HG03565 (cell line): ENCODE measurements around the gene PLIN1.

Source experiments
- ATAC-seq: cut with Tn5 transposase; IDR thresholded peaks from one replicate; pipeline ENCODE4 v1.9.1; 2021; ENCODE audit warnings: mild to moderate bottlenecking, moderate library complexity; ENCODE audit not compliant: unreplicated experiment

Gene PLIN1

DNA sequence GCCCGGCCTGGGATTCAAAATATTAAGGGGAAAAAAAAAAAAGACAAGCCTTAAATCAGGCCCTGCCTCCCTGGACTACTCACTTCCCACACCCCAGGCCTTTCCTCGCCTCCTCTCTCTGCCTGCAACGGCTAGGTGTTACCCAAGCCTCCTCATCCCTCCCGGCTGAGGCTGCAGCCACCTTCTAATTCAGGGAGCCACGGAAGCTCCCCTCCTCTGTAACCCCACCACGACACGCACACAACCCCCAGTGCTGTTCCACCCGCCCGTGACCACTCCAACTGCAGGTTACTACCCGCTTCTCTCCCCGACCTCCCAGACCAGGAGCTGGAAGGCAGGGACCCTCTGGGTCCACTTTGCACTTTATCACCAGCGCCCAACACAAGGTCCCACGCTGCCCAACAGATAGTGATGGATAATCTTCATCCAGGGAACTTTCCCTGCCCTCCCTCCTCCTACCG, 24.8 kb downstream of the PLIN1 start:
- ATAC-seq: no peak

- ATAC-seq: no peak
Measured at GRCh38 chr15:89653578-89653977, 25.6 kb downstream of the PLIN1 start.

GRCh38 chr15:89652666-89653065, 26.5 kb downstream of the PLIN1 start:
- ATAC-seq: no peak

- ATAC-seq: no peak
Measured at GRCh38 chr15:89652131-89652530, 27.0 kb downstream of the PLIN1 start.

DNA sequence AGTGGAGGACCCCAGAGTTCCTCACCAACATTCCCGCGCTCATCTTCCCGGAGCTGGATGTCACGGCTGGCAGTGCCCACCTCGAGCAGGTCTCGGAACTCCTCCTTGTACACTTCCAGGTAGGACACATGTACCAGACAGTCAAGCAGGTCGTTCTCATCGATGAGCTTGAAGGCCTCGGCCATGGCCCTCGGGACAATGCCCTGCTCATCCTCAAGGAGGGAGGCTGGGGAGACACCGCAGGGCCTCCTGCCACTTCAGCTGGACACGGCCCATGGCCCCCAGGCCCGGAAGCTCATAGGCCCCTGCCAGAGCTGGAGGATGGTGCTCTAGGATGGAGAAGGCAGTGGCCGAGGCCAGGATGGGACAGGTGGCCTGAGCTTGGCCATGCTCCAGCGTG, 29.5 kb downstream of the PLIN1 start:
- ATAC-seq: no peak

GRCh38 chr15:89649013-89649625, 30.0 kb downstream of the PLIN1 start:
- no peak for ATAC-seq

GRCh38 chr15:89648106-89649012, 30.8 kb downstream of the PLIN1 start:
- no peak for ATAC-seq

DNA sequence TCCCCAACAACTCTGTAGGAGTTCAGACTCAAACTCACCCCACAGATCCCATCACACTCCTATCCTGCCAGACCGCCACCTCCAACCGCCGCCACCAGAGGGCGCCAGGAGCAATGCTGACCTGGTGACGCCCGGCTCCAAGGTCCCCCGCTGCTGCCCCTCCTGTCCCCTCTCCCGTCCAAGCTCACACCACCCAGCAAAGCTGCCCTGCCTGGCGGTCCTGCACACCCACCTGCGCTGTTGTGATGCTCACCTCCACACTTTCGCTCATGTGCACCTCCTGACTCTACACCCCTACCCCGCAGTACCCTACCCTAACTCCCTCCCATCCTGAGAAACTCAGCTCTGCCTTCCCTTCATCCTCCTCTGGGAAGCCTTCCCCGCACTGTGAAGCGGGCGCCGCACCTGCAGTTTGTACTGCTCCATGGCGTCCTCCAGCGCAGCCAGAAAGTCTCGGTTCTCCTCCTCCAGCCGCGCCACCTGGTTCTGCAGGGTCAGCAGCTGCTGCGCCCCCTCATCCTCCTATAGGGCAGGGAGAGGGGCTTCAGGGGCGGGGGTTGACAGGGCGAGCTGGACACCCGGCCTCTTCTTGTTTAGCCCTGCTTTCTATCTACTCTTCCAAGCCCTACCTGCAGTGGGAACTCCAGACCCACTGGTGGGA, 31.8 kb downstream of the PLIN1 start:
- no peak for ATAC-seq

- no peak for ATAC-seq
Measured at GRCh38 chr15:89646416-89647141, 32.6 kb downstream of the PLIN1 start.

- ATAC-seq: no peak
Measured at GRCh38 chr15:89645680-89646079, 33.5 kb downstream of the PLIN1 start.

- ATAC-seq: no peak
Measured at GRCh38 chr15:89642106-89642505, 37.1 kb downstream of the PLIN1 start.

- ATAC-seq: no peak
Measured at GRCh38 chr15:89641053-89641452, 38.1 kb downstream of the PLIN1 start.

DNA sequence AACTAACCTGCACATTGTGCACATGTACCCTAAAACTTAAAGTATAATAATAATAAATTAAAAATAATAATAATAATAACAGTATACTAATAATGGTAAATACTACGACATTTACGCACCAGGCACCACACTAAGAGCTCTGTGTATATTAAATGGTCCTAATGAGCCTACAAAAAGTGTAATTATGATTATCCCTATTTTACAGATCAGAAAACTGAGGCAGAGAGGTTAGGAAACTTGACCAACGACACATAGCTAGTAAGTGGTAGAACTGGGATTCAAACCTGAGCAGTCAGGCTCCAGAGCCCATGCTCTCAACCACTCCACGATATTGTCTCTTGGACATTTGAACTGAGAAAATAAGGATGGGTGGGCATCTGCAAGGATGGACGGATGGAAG, 38.9 kb downstream of the PLIN1 start:
- ATAC-seq: no peak

- ATAC-seq: no peak
Measured at GRCh38 chr15:89633585-89633984, 45.6 kb downstream of the PLIN1 start.

DNA sequence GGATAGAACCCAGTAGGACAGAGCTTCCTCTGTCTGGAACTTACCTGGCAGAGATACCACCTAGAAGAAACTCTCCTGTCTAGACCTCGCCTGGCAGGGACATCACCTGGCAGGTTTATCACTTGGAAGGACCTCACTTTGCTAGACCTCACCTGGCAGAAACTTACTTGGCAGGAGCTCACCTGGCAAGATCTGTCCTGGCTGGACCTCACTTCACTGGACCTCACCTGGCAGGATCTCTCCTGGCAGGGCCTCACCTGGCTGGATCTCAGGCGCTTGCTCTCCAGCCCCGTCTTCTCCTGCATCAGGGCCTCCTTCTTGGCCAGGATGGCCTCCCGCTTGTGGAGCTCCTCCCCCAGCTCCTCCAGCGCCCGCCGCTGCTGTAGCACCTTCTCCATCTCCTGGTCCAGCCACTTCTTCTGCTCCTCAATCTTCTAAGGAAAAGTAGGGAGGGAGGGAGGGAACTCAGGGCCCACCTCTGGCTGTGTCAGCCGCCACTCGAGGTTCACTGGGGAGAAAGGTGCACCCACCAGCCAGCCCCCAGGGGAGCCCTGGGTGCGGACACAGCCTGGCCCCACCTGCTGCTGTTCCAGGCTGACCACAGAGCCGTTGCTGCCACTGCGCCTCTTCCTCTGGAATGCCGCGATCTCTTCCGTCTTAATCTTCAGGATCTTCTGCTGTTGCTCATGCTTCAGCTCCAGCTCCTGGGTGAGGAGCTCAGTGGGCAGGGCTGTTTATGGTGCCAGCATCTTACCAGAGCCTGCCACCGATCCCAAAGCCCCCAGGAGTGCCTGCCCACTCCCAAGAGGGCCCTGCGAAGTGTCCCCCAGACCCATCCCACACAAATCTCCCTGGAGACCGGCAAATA, 46.4 kb downstream of the PLIN1 start:
- ATAC-seq: no peak

DNA sequence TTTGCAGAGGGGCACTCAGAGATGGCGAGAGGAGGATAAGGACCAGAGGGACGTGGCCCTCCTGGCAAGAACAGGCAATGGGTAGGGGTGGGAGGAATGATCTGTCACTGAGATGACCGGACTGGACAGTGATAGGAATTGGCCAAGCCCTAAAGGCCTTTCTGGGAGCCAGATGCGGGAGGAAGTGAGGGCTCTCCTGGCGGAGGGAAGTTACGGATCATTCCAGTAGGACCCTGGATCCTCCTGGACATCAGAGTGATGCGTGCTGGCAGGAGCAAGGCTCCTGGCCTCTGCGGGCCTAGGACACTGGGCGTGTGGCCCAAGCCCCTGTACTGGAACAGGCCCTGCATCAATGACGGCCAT, 47.3 kb downstream of the PLIN1 start:
- ATAC-seq: no peak

GRCh38 chr15:89630974-89631901, 47.9 kb downstream of the PLIN1 start:
- ATAC-seq: no peak

DNA sequence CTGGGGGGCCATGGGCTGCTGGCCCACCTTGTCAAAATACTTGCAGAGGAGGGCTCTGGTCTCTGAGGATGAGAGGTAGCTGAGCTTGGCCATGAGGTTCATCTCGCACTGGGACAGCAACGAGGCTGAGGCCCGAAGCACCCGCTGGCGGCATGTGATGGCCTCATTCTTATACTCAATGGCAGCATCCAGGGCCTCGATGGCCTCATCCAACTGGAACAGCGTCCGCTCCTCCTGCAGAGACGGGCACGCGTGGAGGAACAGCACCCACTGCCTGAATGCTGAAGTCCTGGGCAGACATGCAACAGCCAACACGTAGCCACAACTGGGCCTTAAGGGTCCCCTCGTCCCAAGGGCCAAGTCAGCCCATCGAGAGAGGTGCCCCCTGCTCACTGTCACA, 48.9 kb downstream of the PLIN1 start:
- no peak for ATAC-seq

DNA sequence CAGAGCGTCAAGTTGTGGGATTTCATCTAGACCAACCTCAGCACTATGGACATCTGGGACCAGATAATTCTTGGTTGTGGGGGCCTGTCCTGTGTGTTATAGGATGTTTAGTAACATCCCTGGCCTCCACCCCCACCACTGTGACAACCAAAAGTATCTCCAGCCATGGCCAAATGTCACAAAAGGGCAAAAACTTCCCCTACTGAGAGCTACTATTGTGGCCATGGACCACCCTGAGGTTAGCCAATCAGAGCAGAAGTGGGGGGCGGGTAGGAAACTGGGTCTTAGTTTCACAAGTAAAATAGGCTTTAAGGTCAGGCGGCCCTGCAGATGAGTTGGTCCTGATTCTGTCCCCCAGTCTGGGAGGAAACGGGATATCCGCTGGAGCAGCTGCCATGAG, 49.3 kb downstream of the PLIN1 start:
- no peak for ATAC-seq
